Brain microvascular endothelial cell (primary cell): ENCODE data around the gene TMEM61.

ENCODE experiments used
- DNase-seq: peaks from one replicate; pipeline ENCODE4 v3.0.0-alpha.2; 2020
- H3K27ac ChIP-seq: fragments of 250-450 bp; sonication (Bioruptor Pico); 2 replicates; pipeline ENCODE4 v1.5.1; 2020; ENCODE audit warnings: mild to moderate bottlenecking, moderate library complexity
- H3K27me3 ChIP-seq: fragments of 250-450 bp; sonication (Bioruptor Pico); replicated peaks from 2 replicates; pipeline ENCODE4 v1.5.1; 2020; ENCODE audit warnings: mild to moderate bottlenecking
- H3K36me3 ChIP-seq: fragments of 250-450 bp; sonication (Bioruptor Pico); replicated peaks from 2 replicates; pipeline ENCODE4 v1.5.1; 2020; ENCODE audit warnings: mild to moderate bottlenecking
- H3K4me3 ChIP-seq: 2 replicates; pipeline ENCODE4 v1.5.1; 2011; ENCODE audit warnings: low read depth, mild to moderate bottlenecking, control low read depth, low read length, moderate library complexity
- in situ Hi-C: cut with HindIII; loops from 2 replicates; pipeline ENCODE4 v1.10.0; 2017; ENCODE audit warnings: low sequenced_read_pairs, low pct_ligation_motif_present
- TF ChIP-seq, protein P1 (sequence below): IDR thresholded peaks from 2 replicates; pipeline ENCODE4 v1.5.1; 2011; ENCODE audit warnings: low read depth, mild to moderate bottlenecking, moderate library complexity, low read length, control low read depth, inconsistent platforms; ENCODE audit errors: missing control alignments

The TMEM61 gene

DNA sequence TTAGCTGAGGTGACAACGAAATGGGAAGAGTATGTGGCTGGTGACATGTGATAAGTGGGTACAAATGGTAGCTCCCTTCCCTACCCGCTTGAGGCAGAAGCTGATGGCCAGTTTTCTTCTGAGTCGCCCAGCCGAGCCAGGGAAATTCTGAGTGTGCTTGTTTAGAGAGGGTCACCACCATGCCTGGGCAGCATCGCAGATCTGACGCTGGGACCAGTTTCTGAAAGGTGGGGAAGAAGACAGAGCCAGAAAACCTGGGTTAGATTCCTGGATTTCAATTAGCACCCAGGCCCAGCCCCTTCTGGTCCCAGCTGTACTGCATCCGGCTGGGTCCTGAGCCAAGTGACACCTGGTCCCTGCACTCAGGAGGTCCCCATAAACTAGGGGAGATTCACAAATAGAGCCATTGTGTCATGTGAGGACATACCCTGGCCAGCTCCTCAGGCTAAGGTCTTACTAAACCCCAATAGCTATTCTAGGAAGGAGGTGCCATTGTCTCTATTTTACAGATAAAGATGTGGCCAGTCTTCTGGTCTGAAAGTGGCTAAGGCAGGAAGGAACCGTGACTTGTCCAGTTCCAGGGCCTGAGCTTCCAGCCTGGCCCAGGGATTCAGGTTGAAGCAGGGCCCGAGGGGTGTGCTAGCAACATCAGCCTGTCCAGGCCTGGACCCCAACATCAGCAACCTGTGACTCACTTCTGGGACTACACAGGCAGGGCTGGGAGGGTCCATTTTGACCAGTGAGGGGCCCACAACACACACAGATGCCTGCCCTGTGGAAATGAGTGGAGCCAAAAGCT lies 1.7 kb upstream of the TMEM61 start:
- Histone ChIP-seq H3K27ac (no peak overlapping the region), H3K36me3 (no peaks in the 10 kb centered on the region), H3K27me3 (peaks cover 21% of the 10 kb centered on the region), H3K4me3 (no peak overlapping the region)
- TF ChIP-seq, protein P1, sequence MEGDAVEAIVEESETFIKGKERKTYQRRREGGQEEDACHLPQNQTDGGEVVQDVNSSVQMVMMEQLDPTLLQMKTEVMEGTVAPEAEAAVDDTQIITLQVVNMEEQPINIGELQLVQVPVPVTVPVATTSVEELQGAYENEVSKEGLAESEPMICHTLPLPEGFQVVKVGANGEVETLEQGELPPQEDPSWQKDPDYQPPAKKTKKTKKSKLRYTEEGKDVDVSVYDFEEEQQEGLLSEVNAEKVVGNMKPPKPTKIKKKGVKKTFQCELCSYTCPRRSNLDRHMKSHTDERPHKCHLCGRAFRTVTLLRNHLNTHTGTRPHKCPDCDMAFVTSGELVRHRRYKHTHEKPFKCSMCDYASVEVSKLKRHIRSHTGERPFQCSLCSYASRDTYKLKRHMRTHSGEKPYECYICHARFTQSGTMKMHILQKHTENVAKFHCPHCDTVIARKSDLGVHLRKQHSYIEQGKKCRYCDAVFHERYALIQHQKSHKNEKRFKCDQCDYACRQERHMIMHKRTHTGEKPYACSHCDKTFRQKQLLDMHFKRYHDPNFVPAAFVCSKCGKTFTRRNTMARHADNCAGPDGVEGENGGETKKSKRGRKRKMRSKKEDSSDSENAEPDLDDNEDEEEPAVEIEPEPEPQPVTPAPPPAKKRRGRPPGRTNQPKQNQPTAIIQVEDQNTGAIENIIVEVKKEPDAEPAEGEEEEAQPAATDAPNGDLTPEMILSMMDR = no peak
- no peak for DNase-seq
- in situ Hi-C loops = no loop called here

DNA sequence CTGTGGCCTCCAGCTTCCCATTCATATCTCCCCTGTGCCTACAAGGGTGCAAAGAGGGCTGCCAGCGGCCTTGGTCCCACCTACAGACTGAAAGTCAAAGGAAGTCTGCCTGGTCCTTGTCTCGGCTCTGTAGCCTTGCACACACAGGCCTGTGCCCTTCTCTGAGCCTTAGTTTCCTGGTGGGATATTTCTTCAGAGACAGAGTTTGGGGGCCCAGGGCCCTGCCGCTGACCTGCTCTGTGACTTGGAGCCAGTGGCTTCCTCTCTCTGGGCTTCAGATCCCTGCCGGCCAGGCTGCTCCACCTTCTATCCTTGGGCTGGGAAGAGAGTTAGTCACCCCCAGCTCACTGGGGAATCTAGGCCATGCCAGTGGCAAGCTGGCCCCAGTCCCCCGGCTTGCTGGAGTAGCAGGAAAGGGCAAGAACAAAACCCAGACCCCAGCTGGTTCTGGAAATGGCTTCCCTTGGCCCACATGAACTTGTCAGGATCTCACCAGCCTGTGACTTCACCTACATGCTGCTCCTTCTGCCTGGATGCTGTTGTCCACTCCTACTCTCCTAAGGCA lies 1.0 kb upstream of the TMEM61 start:
- H3K27me3 ChIP-seq = peaks cover 26% of the 10 kb centered on the region
- H3K27ac ChIP-seq = no peak overlapping the region
- TF ChIP-seq, protein P1 = no peak
- no peak overlapping the region for H3K4me3 ChIP-seq
- in situ Hi-C loops = no loop called here
- DNase-seq = no peak
- no peaks in the 10 kb centered on the region for H3K36me3 ChIP-seq

DNA sequence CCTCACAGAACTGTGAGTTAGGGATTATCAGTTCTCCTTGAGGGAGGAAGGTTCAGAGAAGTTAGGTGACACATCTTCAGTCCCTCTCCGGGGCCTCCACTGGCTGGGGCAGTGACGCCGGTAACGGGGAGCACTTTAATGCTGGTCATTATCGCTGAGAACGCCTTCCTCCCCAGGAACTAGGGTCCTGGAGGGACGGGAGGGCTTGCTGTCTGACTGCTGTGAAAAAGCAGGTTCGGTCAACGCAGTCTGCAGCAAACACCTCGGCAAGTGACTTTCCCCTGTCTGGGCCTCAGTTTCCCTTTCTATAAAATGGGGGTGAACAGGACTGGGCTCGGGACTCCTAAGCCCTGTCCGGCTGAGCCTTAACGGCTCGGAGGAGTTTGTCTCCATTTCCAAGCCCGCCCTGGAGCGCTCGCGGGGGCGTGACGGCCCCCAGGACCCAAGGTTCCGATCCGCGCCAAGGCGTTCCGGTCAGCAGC lies 341 bp upstream of the TMEM61 start:
- DNase-seq = no peak
- Histone ChIP-seq H3K4me3 (peak overlapping the region; percentile 34), H3K36me3 (no peaks in the 10 kb centered on the region), H3K27me3 (peaks cover 26% of the 10 kb centered on the region), H3K27ac (no peak overlapping the region)
- in situ Hi-C loops = no loop called here
- TF ChIP-seq, protein P1 = no peak

DNA sequence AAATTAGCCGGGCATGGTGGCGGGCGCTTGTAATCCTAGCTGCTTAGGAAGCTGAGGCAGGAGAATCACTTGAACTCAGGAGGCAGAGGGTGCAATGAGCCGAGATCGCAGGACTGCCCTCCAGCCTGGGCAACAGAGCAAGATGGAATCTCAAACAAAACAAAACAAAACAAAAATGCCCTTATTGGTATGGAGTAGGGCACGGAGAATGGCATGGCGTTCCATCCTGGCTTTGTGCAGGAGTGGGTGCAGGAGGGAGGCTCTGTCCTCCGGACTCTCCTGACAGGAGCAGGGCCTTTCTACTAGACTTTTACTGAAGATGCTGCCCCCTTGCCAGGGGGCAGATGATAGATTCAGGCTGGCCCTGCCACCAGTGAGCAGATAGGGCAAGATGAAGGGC lies 1.0 kb downstream of the TMEM61 start:
- TF ChIP-seq, protein P1 = no peak
- in situ Hi-C loops = no loop called here
- H3K36me3 ChIP-seq = no peaks in the 10 kb centered on the region
- no peak overlapping the region for H3K4me3 ChIP-seq
- peaks cover 26% of the 10 kb centered on the region for H3K27me3 ChIP-seq
- DNase-seq = no peak
- H3K27ac ChIP-seq = no peak overlapping the region

DNA sequence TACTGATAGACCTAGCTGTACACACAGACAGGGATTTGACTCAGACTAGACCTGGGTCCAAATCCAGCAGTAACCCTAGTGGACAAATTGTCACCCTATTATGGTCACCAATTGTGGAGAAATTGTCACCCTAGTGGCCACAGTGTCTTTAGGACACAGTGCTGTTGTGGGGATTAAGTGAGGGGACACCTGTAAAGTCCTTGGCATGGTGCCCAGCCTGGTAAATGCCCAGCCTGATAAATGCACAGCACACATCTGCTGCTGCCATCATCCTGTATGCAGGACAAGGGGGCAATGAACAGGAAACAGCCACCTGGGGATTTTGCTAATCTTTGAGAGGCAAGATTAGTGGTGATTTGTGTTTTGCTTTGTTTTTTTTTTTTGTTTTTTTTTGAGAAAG lies 2.3 kb downstream of the TMEM61 start:
- no peak for DNase-seq
- TF ChIP-seq, protein P1 = no peak
- peaks cover 26% of the 10 kb centered on the region for H3K27me3 ChIP-seq
- no peaks in the 10 kb centered on the region for H3K36me3 ChIP-seq
- H3K4me3 ChIP-seq = no peak overlapping the region
- in situ Hi-C loops = no loop called here
- no peak overlapping the region for H3K27ac ChIP-seq
